NCI-H1694 (cell line): ENCODE measurements around the gene DERL3.
A peak's percentile ranks its signal among the peaks of the same experiment; 100 is the strongest.

Source experiments
- DNase-seq: peaks from one replicate; lab custom pipeline; 2025; lab: John Stamatoyannopoulos, UW

DERL3 gene

DNA sequence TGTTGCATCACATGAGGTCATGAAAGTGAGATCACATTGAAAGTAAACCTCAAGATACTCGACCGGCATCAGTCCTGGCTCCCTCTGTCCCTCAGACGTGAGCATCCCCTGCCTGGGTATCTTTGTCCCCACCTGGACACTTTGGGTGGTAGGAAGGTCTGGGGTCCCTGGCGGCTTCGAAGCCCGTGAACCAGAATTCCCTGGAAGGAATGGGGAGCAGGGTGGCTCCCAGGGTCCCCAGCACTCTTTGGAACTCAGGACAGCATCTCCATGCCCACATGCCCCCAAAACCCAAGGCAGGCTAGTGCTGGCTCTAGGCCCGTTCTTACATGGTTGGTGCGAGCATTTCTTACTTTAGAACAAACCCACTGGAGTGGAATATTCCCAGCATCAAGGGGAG is 7.5 kb downstream of the DERL3 start:
- no peak for DNase-seq

DNA sequence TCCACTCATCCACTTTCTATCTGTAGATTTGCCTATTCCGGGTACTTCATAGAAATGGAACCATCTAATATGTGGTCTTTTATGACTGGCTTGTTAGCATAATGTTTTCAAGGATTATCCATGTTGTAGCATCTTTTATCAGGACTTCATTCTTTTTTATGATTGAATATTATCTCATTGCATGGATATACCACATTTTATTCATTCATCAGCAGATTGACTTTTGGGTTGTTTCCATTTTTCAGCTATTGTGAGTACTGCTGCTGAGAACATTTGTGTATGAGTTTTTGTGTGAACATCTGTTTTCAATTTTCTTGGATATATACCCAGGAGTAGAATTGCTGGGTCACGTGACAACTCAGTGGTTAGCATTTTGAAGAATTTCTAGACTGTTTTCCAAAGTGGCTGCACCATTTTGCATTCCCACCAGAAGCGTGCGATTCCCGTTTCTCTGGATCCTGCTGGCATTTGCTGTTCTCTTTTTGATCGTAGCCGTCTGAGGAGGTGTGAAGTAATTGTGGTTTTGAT is 8.9 kb downstream of the DERL3 start:
- no peak for DNase-seq

DNA sequence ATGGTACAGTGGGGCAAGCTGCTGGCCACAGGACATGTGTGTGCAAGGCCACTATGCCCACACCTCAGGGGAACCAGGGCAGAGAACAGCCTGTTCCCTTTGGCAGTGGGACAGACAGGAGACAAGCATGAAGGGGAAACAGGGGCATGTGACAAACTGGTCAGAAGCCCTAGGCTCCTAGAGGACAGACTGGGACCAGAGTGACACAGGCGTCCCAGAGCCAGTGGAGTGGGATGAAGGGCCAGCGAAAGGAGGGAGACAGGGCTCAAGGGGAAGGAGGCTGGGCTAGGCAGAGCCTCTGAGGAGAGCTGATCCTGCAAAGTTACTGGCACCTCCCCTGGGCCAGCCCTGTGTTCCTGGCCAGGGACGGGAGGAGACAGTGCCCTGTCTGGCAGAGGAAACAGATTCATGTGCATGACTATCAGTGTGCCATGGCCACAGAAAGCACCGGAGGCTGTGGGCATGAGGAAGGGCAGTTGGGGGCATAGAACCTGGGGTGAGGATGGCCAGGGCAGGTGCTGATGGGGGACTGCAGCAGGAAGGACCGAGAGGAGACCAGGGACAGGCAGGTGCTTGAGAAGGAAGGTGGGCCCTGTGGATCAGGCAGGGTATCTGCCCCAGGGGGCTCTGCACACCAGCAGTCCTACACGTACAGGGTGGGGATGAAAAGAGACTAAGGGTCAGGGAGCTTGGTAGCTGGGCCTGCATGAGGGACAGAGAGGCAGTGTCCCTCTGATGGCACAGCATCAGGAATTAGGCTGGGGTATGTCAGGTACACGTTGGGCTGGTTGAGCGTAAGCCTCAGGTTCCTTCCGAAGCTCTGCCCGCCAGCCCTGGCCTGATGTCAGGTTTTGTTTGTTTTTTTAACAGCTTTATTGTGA is 9.8 kb downstream of the DERL3 start:
- no peak for DNase-seq

DNA sequence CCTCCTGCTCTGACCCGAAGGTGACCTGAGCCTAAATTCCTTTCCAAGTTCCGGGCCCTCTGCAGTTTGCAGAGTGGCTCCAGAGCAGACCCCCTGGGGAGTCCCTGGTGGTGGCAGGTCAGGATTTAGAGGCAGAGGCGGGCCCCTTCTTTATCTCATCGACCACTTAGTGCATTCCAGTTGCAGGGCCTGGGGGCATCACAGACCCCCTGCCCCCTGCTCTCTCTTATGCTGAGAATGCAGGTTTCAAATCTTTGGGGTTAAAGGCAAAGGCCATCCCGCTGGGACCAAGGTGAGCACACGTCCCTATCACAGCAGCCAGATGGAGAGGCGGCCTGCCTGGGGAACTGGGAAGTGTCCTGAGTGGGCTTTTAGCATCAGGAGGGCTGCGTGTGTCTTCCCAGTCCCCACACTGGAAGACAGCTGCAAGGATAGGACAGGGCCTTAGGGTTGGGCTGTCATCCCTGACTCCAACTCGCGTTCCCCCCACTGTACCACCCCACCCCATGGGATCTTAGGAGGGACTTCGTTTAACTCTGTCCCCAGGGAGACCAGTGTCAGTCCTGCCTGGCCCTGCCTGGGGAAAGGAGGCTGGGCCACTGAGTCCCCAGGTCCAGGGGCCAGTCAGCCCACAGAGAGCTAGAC is 11.3 kb downstream of the DERL3 start:
- no peak for DNase-seq

DNA sequence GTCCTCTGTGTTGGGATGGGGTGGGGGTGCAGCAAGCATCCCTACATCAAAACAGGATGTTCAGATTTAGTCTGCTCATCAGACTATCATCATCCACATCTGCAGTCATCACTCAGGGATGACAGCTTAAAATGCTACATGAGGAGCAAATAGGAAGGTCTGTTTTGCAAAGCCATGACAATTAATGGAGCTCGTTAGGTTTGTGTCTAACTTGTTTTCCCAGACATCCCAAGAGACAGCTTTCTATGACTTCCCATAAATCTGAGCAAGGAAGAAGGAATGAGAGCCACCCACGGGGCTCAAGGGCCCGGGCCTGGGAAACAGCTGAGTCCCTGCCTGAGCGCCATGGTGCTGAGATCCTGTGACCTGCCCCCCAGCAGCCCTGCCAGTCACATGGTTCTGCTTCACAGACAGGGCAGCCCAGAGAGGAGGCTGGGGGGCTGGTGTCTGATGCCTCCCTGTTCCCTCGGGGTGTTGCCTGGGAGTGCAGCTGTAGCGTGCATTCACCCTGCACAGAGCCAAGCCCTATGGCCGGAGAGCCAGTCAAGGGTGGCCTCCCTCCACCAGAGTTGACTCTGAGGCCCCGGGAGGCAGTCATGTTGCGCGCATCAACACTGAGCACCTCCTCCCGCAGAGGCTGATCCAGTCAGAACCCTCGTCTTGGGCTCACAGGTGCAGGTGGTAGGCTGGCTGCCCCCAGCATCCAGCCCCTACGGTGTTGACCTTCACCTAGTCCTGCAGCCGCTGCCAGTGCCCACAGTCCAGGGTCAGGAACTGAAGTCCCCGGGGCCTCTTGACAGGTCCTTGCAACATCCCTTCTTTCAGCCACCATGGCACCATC is 12.1 kb downstream of the DERL3 start:
- DNase-seq: no peak

DNA sequence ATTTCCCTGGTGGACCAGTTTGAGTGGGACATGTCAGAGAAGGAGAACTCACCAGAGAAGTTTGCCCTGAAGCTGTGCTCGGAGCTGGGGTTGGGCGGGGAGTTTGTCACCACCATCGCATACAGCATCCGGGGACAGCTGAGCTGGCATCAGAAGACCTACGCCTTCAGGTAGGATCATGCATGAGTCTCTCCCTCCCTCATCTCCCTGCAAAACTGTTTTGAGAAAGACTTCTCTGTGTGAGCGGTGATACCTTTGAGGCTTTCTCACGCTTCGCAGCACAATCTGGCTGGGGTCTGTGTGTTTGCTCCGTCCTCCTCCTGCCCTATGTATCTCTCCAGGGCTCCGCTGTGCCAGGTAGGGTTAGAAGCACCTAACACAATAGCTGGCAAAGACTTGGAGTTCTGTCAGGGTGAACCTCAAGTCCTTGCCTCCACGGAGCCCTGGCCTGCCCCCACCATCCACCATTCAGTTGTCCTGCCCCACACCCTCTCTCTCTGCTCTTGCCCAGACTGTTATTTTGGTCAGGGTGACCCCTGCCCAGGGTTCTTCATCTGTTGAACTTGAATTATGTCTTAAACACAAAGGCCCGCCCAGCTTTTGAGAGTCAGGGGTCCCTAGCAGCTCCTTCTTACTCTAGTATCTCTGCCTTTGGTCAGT is 13.4 kb downstream of the DERL3 start:
- no peak for DNase-seq

DNA sequence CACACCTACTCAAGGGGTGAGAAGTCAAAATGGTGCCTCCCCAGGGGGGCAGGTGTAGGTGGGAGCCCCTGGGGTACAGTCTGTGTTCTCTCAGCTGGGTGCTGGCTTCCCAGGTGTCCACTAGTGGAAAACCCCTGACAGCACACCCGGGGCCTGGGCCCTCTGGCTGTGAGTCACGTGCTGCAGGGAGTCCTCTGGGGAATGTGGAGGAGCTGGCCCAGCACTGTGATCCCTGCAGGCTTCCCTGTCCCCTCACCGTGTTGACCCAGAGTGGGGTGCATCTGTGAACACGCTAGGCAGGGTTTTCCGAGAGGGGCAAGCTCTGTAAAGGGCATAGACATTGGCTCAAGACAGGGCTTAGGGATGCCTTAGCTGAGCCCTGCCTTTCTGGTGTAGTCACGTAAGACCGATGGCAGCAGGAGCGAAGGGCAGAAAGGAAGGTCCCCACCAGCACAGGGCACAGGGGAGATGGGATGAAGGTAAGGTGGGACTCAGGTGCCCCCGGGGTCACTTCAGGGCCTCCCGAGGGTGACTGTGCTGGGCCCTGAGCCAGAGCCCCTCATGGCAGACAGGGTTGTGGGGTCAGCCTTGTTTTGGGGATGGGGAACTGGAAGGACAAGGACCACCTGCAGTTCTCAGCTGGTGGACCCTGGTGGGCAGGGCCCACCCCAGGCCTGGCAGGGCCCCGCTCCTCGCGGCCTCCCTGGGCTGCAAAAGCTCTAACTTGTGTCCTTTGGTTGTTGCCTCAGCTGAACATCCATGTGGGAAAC is 14.1 kb downstream of the DERL3 start:
- DNase-seq: no peak

DNA sequence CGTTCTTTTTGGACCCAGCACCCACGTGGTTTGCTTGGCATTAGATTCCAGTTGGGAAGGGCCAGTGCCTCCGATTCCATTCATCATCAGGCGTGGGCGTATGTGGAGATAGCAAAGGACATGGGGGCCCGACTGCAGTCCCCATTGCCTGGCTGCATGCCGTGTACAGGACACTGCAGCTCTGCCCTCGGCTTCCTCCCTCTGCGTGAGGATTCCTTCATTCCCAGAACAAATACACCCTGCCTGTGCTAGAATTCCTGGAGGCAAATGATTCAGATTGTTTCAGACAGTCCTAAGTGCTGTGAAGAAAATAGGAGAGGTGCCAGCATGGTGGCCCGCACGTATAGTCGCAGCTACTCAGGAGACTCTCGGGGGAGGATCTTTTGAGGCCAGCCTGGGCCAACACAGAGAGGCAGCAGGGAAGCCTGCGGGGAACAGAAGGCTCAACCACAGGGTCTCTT is 15.4 kb downstream of the DERL3 start:
- DNase-seq: no peak

DNA sequence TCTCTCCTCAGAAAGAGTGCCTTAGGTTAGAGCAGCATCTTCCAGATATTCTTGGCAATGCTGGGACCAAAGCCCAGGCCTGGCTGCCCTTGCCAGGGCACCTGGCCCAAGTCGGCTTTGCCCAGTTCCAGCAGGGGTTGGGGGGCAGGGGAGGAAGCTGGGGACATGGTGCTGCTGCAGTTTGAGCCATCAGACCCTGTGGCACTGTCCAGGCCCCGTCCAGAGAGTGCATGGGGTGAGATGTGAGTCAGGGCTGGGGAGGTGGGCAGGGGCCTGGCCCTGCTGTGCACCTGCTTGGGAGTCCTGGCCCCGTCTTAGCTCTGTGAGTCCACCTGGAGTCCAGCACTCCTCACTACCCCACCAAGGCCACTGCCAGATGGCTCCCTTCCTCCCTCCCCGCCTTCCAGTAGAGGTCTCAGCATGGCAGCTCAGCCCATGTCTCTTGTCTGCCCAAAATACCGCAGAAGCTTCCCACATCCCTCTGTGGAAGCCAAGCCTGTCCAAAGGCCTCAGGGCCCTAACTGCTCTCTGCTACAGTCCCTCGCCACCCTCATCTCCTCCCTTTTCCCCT is 16.6 kb downstream of the DERL3 start:
- no peak for DNase-seq

DNA sequence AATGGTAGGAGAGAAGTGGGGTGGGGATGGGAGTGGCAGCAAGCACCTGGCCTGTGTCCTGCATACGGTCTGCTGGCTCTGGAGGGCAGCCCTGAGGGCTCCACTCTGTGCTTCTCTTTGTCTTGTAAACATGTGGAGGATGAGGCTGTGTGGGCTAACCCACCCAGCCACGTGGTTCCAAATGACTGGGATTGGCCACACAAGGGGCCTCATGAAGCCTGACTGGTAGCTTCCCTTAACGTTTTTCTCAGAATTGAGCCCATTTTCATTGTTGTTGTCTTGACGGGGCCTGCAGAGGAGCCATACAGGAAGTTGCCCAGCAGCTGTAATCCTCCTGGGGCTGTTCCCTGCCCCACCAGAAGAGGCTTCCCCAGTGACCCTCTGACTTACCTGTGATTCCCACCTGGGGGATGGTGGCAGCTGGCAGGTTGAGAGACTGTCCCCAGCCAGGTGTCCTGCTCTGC is 18.0 kb downstream of the DERL3 start:
- no peak for DNase-seq

DNA sequence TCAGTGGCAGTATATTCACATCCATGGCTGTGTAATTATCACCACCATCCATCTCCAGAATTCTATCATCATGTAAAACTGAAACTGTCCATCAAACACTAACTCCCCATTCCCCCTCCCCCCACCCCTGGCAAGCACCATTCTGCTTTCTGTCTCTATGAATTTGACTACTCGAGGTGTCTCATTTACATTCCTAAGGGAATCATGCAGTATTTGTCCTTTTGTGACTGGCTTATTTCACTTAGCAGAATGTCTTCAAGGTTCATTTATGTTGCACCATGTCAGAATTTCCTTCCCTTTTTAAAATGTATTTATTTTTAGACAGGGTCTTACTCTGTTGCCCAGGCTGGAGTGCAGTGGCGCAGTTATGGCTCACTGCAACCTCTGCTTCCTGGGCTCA is 20.3 kb downstream of the DERL3 start:
- no peak for DNase-seq

DNA sequence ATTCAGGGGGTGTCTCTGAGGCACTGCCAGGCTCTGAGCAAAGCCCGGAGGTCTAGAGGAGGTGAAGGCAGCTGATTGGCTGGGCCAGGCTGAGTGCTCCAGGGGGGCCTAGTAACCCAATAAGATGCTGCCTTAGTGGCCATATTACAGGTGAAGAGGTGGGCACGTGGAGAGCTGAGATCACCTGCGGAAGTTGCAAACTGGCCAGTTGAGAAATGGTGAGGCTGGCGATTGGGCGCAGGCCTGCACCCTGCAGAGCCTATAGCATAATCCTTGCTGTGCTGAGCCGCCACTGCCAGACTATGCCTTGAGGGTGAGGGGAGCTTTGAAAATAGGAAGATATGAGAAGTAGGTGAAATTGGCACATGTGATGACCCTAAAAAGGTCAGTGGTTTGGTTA is 21.7 kb downstream of the DERL3 start:
- DNase-seq: no peak

DNA sequence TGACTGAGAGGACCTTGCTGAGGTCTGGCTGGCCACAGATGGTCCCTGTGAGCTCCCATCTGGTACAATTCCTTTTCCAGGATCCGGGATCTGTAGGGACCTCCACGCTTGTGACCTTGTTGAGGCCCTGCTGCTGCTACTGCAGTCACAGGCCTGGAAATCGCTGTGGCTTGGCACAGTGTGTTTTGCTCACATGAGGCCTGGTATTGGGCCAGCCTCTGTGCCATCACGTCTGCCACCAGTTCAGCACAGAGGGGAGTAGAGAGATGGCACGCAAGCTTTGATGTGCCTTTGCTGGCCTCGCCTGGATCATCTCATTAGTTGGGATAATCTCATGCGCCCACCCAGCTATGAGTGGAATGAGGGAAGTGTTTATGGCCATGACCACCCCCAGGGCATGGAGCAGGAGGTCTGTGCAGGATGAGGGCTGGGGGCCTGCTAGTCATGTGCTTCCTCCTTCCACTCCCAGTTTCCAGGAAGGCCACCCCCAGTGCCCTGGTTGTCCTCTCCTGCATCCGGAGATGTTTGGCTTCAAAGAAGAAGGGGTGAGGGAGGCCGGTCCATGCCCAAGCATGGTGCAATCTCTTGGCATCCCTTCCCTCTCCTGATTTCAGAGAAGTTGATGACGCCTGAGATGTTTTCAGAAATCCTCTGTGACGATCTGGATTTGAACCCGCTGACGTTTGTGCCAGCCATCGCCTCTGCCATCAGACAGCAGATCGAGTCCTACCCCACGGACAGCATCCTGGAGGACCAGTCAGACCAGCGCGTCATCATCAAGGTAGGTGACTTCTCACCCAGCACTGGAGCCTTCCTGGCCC is 22.4 kb downstream of the DERL3 start:
- DNase-seq: peak; percentile 83

DNA sequence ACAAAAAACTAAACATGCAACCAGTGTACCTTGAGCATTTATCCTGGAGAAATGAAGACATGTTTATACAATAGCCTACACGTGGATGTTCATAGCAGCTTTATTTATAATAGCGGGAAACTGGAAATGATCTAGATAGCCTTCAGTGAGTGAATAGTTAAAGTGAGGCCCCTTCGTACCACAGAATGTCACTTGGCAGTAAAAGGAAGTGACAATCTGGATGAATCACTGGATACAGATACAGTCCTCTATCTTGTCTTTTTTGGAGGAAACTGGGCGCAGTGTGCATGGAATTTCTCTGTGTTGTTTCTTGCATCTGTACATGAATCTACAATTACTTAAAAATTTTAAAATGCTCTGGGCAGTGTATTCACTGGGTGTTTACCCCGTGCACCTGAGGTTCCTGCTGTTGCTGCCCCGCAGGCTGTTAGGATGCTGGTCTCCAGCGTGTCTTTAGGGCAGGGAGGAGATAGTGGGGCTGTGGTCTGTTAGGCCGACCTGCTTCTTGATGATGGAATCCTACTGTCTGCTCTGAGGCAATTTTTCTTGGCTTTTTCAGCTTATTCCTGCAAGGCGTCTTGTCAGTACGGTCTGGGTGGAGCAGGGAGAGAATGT is 23.2 kb downstream of the DERL3 start:
- no peak for DNase-seq

DNA sequence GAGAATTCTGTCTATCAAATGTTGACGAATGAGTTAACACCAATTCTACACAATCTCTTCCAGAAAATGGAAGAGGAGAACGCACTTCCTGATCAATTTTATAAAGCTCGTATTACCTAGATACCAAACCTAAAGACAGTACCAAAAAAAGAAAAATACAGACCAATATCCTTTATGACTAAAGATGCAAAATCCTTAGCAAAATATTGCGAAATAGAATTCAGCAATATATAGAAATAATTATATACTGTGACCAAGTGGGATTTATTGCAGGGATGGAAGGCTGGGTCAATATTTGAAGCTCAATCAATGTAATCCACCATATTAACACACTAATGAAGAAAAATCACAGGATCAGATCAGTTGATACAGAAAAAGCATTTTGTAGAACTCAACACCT is 26.4 kb downstream of the DERL3 start:
- DNase-seq: no peak

DNA sequence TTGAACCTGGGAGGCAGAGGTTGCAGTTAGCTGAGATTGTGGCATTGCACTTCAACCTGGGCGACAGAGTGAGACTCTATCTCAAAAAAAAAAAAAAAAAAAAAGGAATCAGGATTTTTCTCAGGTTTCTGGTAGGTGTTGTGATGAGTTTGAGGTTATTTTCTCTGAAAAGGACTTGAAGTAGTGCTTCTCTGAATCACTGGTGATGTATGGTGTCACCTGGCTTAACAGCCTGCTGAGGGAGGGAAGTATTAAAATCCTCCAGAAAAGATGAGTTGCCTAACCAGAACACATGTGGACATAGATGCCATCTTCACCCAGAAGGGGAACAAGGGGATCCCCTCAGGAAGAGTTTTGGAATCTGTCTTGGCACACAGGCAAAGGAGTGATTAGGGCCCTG is 32.0 kb downstream of the DERL3 start:
- DNase-seq: no peak

DNA sequence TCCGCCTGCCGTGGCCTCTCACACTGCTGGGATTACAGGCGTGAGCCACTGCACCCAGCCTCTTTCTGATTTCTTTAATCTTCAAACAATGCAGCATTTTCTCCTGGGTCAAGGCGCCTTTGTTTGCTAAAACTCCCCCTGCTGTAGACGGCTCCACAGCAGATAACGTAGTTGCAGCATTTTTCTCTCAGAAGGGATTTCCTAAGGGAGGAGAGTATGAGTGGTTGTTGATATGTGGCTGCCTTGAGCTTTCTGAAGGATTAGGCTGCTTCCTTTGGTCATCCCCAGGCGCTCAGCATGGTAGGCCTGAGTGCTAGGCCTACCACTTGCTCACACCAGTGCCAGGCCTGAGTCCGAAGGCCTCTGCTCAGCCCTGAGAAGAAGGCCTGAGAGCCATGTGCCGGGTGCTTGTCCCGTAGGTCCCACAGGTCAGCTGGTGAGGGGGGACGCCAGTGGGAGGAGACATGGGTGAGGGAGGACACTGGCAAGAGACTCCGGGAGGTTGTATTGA is 34.0 kb downstream of the DERL3 start:
- DNase-seq: no peak

DNA sequence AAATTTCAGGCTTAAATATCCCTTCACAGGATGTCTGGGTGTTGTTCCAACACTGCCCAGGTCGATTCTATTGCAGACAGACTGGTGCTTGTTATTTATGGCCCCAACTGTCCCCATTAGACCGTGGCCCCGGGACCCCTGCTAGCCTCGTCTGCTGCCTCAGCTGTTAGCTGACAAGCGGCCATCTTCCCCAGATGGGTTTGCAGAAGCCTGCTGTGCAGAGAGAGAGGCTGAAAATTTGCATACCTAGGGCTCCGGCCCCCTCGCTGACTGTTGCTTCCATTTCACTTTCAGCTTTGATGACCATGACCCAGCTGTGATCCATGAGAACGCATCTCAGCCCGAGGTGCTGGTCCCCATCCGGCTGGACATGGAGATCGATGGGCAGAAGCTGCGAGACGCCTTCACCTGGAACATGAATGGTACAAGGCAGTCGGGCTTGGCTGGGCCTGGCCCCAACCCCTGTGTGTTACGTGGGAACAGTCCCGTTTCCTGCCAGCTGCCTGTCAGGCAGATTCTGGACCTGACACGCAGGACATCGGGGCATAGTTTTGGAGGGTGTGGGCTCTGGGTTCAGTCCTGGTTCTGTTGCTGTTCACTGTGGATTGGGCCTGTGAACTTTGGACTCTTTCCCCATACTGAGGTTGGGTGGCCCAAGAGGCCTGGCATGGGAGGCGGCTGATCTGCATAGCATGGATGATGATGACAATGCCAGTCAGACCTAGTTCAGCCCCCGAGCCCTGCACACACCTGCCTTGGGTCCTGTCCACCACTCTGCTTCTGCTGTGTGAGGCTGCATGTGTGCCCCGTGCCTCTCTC is 35.6 kb downstream of the DERL3 start:
- no peak for DNase-seq
